Cardiac atrium fibroblast (primary cell): Measurements from ENCODE around the gene RPL28. TPM values are rescaled to one million over a fixed set of nuclear protein-coding genes. Genes with fewer than 3 reads are reported as not detected.

ENCODE experiments used
- total RNA-seq: library from RNA; depleted of rRNA; stranded (reverse); fragments of >200 nt; gene quantifications from 2 replicates; pipeline ENCODE4 v1.2.3, GENCODE V29; 2015

Gene RPL28
- total RNA-seq: 461 and 521 TPM in 2 replicates

GRCh38 chr19:55385724-55386492 is at the start of gene RPL28:
Gene RPL28 (plus strand): TSS chr19:55385932. CDS start chr19:55386358, 426 bp downstream.

GRCh38 chr19:55339105-55339888 is 46.4 kb upstream of the RPL28 start, which contains the start of gene KMT5C:
Gene KMT5C (plus strand): TSS chr19:55339876. CDS start chr19:55341937, 2,061 bp downstream.

GRCh38 chr19:55354698-55355212 is 31.0 kb upstream of the RPL28 start, which contains the start of gene COX6B2:
Gene COX6B2 (minus strand): TSS chr19:55354719. CDS start chr19:55354521, 198 bp downstream.

GRCh38 chr19:55362990-55363716 is 22.6 kb upstream of the RPL28 start, which contains the start of gene GARIN5B:
Gene GARIN5B (minus strand): TSS chr19:55363260. CDS start chr19:55363066, 194 bp downstream.

GRCh38 chr19:55370305-55370988 is 15.3 kb upstream of the RPL28 start, which contains the start of gene IL11:
Gene IL11 (minus strand): TSS chr19:55370463. CDS start chr19:55370310, 153 bp downstream.

GRCh38 chr19:55376241-55376933 is 9.3 kb upstream of the RPL28 start, which contains the start of gene TMEM190:
Gene TMEM190 (plus strand): TSS chr19:55376826. CDS start chr19:55376854, 28 bp downstream.

GRCh38 chr19:55384131-55384919 is 1.4 kb upstream of the RPL28 start, which contains the start of gene TMEM238:
Gene TMEM238 (minus strand): TSS chr19:55384292. CDS start chr19:55384259, 33 bp downstream.

GRCh38 chr19:55407550-55407799 is 21.7 kb downstream of the RPL28 start, which contains the start of gene UBE2S:
Gene UBE2S (minus strand): TSS chr19:55407788. CDS start chr19:55407589, 199 bp downstream.

GRCh38 chr19:55443045-55443823 is 57.5 kb downstream of the RPL28 start, which contains the start of gene SHISA7:
Gene SHISA7 (minus strand): TSS chr19:55443300. CDS start chr19:55442863, 437 bp downstream.

Other genes with a start within 250 kb of the RPL28 start
- 3.2 TPM in 1 of 2 replicates, not detected in the other for gene TNNT1, start 236.7 kb upstream of the RPL28 start, total RNA-seq
- not detected in 2 replicates for gene TNNI3, start 228.2 kb upstream of the RPL28 start, total RNA-seq
- gene DNAAF3, start 219.3 kb upstream of the RPL28 start, total RNA-seq: 7.3 and 8.8 TPM in 2 replicates
- 0.54 and 1.1 TPM in 2 replicates for gene SYT5, start 205.6 kb upstream of the RPL28 start, total RNA-seq
- 4.2 and 5.3 TPM in 2 replicates for gene PTPRH, start 176.4 kb upstream of the RPL28 start, total RNA-seq
- 0.18 and 2.3 TPM in 2 replicates for gene TMEM86B, start 157.2 kb upstream of the RPL28 start, total RNA-seq
- gene PPP6R1, start 126.9 kb upstream of the RPL28 start, total RNA-seq: 29.1 and 42.4 TPM in 2 replicates
- 21.9 and 33.4 TPM in 2 replicates for gene HSPBP1, start 105.8 kb upstream of the RPL28 start, total RNA-seq
- 6.1 and 10.2 TPM in 2 replicates for gene BRSK1, start 101.9 kb upstream of the RPL28 start, total RNA-seq
- gene TMEM150B, start 60.6 kb upstream of the RPL28 start, total RNA-seq: not detected in 2 replicates
- gene KMT5C, start 46.1 kb upstream of the RPL28 start, total RNA-seq: 2.2 and 12.2 TPM in 2 replicates
- gene COX6B2, start 31.2 kb upstream of the RPL28 start, total RNA-seq: not detected in 2 replicates
- gene GARIN5B, start 22.7 kb upstream of the RPL28 start, total RNA-seq: not detected in 2 replicates
- 1.6 and 2.9 TPM in 2 replicates for gene IL11, start 15.5 kb upstream of the RPL28 start, total RNA-seq
- gene TMEM190, start 9.1 kb upstream of the RPL28 start, total RNA-seq: not detected in 2 replicates
- gene TMEM238, start 1.6 kb upstream of the RPL28 start, total RNA-seq: not detected in 2 replicates
- 40.5 and 48.0 TPM in 2 replicates for gene UBE2S, start 21.9 kb downstream of the RPL28 start, total RNA-seq
- not detected in 2 replicates for gene SHISA7, start 57.4 kb downstream of the RPL28 start, total RNA-seq
- 94.4 and 116 TPM in 2 replicates for gene ISOC2, start 75.7 kb downstream of the RPL28 start, total RNA-seq
- not detected in 2 replicates for gene C19orf85, start 78.8 kb downstream of the RPL28 start, total RNA-seq
- 2.4 and 12.8 TPM in 2 replicates for gene ZNF628, start 90.7 kb downstream of the RPL28 start, total RNA-seq
- 10.7 and 13.0 TPM in 2 replicates for gene NAT14, start 99.3 kb downstream of the RPL28 start, total RNA-seq
- gene SSC5D, start 102.5 kb downstream of the RPL28 start, total RNA-seq: 7.0 and 7.9 TPM in 2 replicates
- not detected in 2 replicates for gene SBK2, start 151.2 kb downstream of the RPL28 start, total RNA-seq
- gene SBK3, start 159.6 kb downstream of the RPL28 start, total RNA-seq: not detected in 2 replicates
- gene ZNF579, start 194.9 kb downstream of the RPL28 start, total RNA-seq: 4.5 and 6.5 TPM in 2 replicates
- gene FIZ1, start 213.6 kb downstream of the RPL28 start, total RNA-seq: 2.6 and 7.6 TPM in 2 replicates
- gene ZNF524, start 214.4 kb downstream of the RPL28 start, total RNA-seq: 5.4 and 8.1 TPM in 2 replicates
- 2.9 and 5.8 TPM in 2 replicates for gene ZNF865, start 219.7 kb downstream of the RPL28 start, total RNA-seq
- 2.9 and 6.1 TPM in 2 replicates for gene ZNF784, start 238.6 kb downstream of the RPL28 start, total RNA-seq